ENCODE results near the gene RLN3.

The RLN3 gene

GRCh38 chr19:13986348-13986904, 41.5 kb upstream of the RLN3 start:
- peak overlapping the region; percentile 89 for H3K27ac ChIP-seq
- no peak for TF ChIP-seq ZFX (IDR thresholded peaks at IDR 0.05)
- no peak for TF ChIP-seq CTCF (conservative IDR thresholded peaks at IDR 0.05)

DNA sequence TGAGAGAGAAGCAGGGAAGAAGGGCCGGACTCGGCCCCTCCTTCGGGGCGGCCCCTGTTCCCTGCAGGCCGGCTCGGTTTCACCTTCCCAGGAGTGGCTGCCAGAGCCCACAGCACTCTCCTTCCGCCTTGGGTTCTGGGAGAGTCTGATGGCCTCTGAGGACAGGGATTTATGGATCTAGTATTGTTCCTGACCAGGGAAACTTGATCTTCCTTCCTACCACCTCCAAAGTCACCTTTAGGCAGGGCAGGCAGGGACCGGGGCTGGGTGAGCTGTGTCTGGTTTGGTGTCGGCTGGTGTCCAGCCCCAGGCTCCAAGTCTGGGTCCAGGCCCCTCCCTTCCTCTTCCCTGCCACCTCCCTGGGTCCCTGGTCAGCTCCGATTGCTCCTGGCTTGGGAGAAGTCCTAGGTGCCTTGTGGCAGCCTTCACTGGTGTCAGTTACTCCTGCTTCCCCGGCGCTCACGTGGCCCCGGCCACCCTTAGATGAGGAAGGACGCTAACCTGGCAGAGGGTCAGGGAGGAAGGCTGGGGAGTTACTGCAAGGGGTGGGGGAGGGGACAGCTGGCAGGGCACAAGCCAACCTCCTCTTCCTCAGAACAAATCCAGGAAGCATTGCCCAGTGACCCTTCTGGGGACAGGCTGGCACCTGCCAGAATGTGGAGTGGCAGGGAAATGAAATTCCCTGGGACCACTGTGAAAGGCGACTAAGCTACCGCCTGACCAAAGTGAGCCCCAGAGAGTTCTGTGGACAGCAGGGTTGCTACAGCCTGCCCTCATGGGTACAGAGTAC, 40.7 kb upstream of the RLN3 start:
- TF ChIP-seq CTCF (conservative IDR thresholded peaks at IDR 0.05) (no peak), ZFX (IDR thresholded peaks at IDR 0.05) (no peak)
- peak overlapping the region; percentile 89 for H3K27ac ChIP-seq

DNA sequence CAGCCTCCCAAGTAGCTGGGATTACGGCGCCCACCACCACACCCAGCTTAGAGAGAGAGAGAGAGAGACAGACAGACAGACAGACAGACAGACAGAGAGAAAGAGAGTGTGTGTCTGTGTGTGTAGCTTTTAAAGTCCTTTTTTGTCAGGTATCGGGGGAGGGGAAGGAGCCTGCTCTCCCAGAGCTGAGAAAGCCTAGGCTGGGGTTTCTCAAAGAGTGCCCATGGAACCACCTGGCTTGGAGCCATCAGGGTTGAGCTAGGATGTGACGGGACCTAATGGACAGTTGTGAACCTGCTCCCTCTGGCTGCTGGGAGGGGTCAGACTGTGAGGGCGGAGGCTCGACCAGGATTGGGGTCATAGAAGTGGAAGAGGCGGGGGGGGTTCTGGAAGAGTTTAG, 38.5 kb upstream of the RLN3 start:
- H3K27ac ChIP-seq, result peak overlapping the region; percentile 89
- TF ChIP-seq CTCF (conservative IDR thresholded peaks at IDR 0.05) (no peak), ZFX (IDR thresholded peaks at IDR 0.05) (no peak)

- H3K27ac ChIP-seq, result no peak overlapping the region
- TF ChIP-seq CTCF (conservative IDR thresholded peaks at IDR 0.05) (no peak), ZFX (IDR thresholded peaks at IDR 0.05) (no peak)
Measured at GRCh38 chr19:13990085-13990484, 37.9 kb upstream of the RLN3 start.

DNA sequence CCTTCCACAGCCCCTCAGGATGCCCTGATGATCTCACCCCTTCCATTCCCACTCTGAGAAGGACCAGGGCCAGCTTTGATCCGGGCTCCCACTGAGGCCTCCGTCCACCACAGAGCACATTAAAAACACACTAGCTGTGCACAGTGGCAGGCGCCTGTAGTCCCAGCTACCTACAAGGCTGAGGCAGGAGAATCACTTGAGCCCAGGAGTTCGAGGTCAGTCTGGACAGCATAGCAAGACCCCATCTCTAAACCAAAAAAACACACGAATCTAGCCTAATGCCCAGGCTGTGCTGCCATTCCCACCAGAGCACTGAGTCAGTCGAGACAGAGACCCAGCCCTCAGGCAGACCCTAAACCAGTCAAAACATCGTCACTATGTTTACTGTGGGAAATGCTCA, 35.9 kb upstream of the RLN3 start:
- no peak overlapping the region for H3K27ac ChIP-seq
- TF ChIP-seq ZFX (IDR thresholded peaks at IDR 0.05), result no peak
- TF ChIP-seq CTCF (conservative IDR thresholded peaks at IDR 0.05), result no peak

- TF ChIP-seq CTCF (conservative IDR thresholded peaks at IDR 0.05) (no peak), ZFX (IDR thresholded peaks at IDR 0.05) (no peak)
- H3K27ac ChIP-seq, result no peak overlapping the region
Measured at GRCh38 chr19:13993590-13994300, 34.2 kb upstream of the RLN3 start.

All from C4-2B (cell line).